MM.1S (cell line): Measurements from ENCODE around the gene LIG3.

Experiments used
- DNase-seq: peaks from one replicate; pipeline ENCODE4 v3.0.0-alpha.2; 2015
- H2AFZ ChIP-seq: fragments of 300-600 bp; sonication (generic); 2 replicates; pipeline ENCODE4 v1.6.0; 2016; ENCODE audit warnings: antibody characterized with exemption, low read length
- H3F3A ChIP-seq: fragments of 300-600 bp; sonication (generic); 2 replicates; pipeline ENCODE4 v1.6.1; 2016; ENCODE audit warnings: mild to moderate bottlenecking, antibody characterized with exemption, low read length, moderate library complexity, mixed read lengths; ENCODE audit not compliant: insufficient read depth
- H3K27ac ChIP-seq: fragments of 300-600 bp; sonication (generic); 2 replicates; pipeline ENCODE4 v1.5.1; 2016; ENCODE audit warnings: mild to moderate bottlenecking, low read length
- H3K27me3 ChIP-seq: fragments of 300-600 bp; sonication (generic); replicated peaks from 2 replicates; pipeline ENCODE4 v1.6.0; 2016; ENCODE audit warnings: low read length; ENCODE audit not compliant: insufficient read depth
- H3K36me3 ChIP-seq: fragments of 300-600 bp; sonication (generic); replicated peaks from 2 replicates; pipeline ENCODE4 v1.6.1; 2016; ENCODE audit warnings: mild to moderate bottlenecking, low read length, mixed read lengths; ENCODE audit not compliant: insufficient read depth
- H3K4me1 ChIP-seq: fragments of 300-600 bp; sonication (generic); 2 replicates; pipeline ENCODE4 v1.6.1; 2016; ENCODE audit warnings: low read length, mixed read lengths
- H3K4me2 ChIP-seq: fragments of 300-600 bp; sonication (generic); 2 replicates; pipeline ENCODE4 v1.6.0; 2016; ENCODE audit warnings: low read depth, low read length
- H3K4me3 ChIP-seq: fragments of 300-600 bp; sonication (generic); 2 replicates; pipeline ENCODE4 v1.5.1; 2016; ENCODE audit warnings: low read length, mixed read lengths
- H3K79me2 ChIP-seq: fragments of 300-600 bp; sonication (generic); 2 replicates; pipeline ENCODE4 v1.6.1; 2016; ENCODE audit warnings: mixed run types, low read length, mixed read lengths
- H3K9ac ChIP-seq: fragments of 300-600 bp; sonication (generic); 2 replicates; pipeline ENCODE4 v1.6.1; 2016; ENCODE audit warnings: low read length, mixed read lengths
- H3K9me2 ChIP-seq: fragments of 300-600 bp; sonication (generic); replicated peaks from 2 replicates; pipeline ENCODE4 v1.6.1; 2016; ENCODE audit warnings: mild to moderate bottlenecking, low read length, mixed read lengths; ENCODE audit not compliant: insufficient read depth
- H3K9me3 ChIP-seq: fragments of 300-600 bp; sonication (generic); replicated peaks from 2 replicates; pipeline ENCODE4 v1.6.1; 2016; ENCODE audit warnings: mild to moderate bottlenecking, low read length, mixed read lengths; ENCODE audit not compliant: insufficient read depth
- H4K20me1 ChIP-seq: fragments of 300-600 bp; sonication (generic); 2 replicates; pipeline ENCODE4 v1.6.1; 2016; ENCODE audit warnings: mild to moderate bottlenecking, low read length, moderate library complexity, mixed read lengths; ENCODE audit not compliant: insufficient read depth
- CTCF ChIP-seq: fragments of 300-600 bp; sonication (generic); IDR thresholded peaks from 2 replicates; pipeline ENCODE4 v1.5.1; 2016; ENCODE audit warnings: antibody characterized with exemption, low read length, mixed read lengths
- EZH2 ChIP-seq: fragments of 300-600 bp; sonication (generic); optimal IDR thresholded peaks from 2 replicates; pipeline ENCODE3; 2017; ENCODE audit warnings: low read depth, mild to moderate bottlenecking, antibody characterized with exemption, low read length, mixed read lengths
- EZH2phosphoT487 ChIP-seq: fragments of 300-600 bp; sonication (generic); IDR thresholded peaks from 2 replicates; pipeline ENCODE4 v1.6.1; 2018; ENCODE audit warnings: antibody characterized with exemption, low read length

The LIG3 gene

GRCh38 chr17:34974179-34974578, 6.1 kb upstream of the LIG3 start:
- H3K4me1 ChIP-seq = no peaks in the 10 kb centered on the region
- TF ChIP-seq CTCF (no peak), EZH2phosphoT487 (no peak), EZH2 (no peak)
- H3K9me3 ChIP-seq = no peaks in the 10 kb centered on the region
- no peak overlapping the region for H3K27ac ChIP-seq
- no peaks in the 10 kb centered on the region for H3F3A ChIP-seq
- H4K20me1 ChIP-seq = no peaks in the 10 kb centered on the region
- no peaks in the 10 kb centered on the region for H3K27me3 ChIP-seq
- H3K9me2 ChIP-seq = no peaks in the 10 kb centered on the region
- H3K36me3 ChIP-seq = no peaks in the 10 kb centered on the region
- no peak overlapping the region for H2AFZ ChIP-seq
- H3K4me3 ChIP-seq = no peak overlapping the region
- DNase-seq = no peak
- H3K79me2 ChIP-seq = no peaks in the 10 kb centered on the region
- no peak overlapping the region for H3K9ac ChIP-seq
- no peak overlapping the region for H3K4me2 ChIP-seq

GRCh38 chr17:34974794-34975785, 5.2 kb upstream of the LIG3 start:
- H4K20me1 ChIP-seq = no peaks in the 10 kb centered on the region
- no peak overlapping the region for H3K9ac ChIP-seq
- no peaks in the 10 kb centered on the region for H3K36me3 ChIP-seq
- no peaks in the 10 kb centered on the region for H3F3A ChIP-seq
- H3K4me2 ChIP-seq = no peak overlapping the region
- no peak overlapping the region for H2AFZ ChIP-seq
- H3K79me2 ChIP-seq = no peaks in the 10 kb centered on the region
- no peak overlapping the region for H3K27ac ChIP-seq
- no peak overlapping the region for H3K4me3 ChIP-seq
- TF ChIP-seq EZH2 (no peak), CTCF (no peak), EZH2phosphoT487 (no peak)
- no peaks in the 10 kb centered on the region for H3K4me1 ChIP-seq
- no peaks in the 10 kb centered on the region for H3K27me3 ChIP-seq
- DNase-seq = no peak
- no peaks in the 10 kb centered on the region for H3K9me3 ChIP-seq
- H3K9me2 ChIP-seq = no peaks in the 10 kb centered on the region

GRCh38 chr17:34979153-34979552, 1.2 kb upstream of the LIG3 start:
- Histone ChIP-seq H3K27ac (no peak overlapping the region), H3K4me1 (0 out of 2 replicates have a peak, but pooled peaks cover 11% of the 10 kb centered on the region), H3K79me2 (peaks cover 30% of the 10 kb centered on the region), H2AFZ (no peak overlapping the region), H3K9me2 (no peaks in the 10 kb centered on the region), H3F3A (peaks cover 5% of the 10 kb centered on the region; the same call in 1 of the 2 replicates), H3K36me3 (no peaks in the 10 kb centered on the region; the same call in 1 of the 2 replicates), H3K9me3 (no peaks in the 10 kb centered on the region), H4K20me1 (no peaks in the 10 kb centered on the region), H3K4me2 (no peak overlapping the region), H3K4me3 (no peak overlapping the region), H3K27me3 (no peaks in the 10 kb centered on the region), H3K9ac (no peak overlapping the region)
- DNase-seq = no peak
- no peak for TF ChIP-seq EZH2
- no peak for TF ChIP-seq EZH2phosphoT487
- TF ChIP-seq CTCF = no peak
